ENCODE measurements around the gene OSTF1.

DNA sequence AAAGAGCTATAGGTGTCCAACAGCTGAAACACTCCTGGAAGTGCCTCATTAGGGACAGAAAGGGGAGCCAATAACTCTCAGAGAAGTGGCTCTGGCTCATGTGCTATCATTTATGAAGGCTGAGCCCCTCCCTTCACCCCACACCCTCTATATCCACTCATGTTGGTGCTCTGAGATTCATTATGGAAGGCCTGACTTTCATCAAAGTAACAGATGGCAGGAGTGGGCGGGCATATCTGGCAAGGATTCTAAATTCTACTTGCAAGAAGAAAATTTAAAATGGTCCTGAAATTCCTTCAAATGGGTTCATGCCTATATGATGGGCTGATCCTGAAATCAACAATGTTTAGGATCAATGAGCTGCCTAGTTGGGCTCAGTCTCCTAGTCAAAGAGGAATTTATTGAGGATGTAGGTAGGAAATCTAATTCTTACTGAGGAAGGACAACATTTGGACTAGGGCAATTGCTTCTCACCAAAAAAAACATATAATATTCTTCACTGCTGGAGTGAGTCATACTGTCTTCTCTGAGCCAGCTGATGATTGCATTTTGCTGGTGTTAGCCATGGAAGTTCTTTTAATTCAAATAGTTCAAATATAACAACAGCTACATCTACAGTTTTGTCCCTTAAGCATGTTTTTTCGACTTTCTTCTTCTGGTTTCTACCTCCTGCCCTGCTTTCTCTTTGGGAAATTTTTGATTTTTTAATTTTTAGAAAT, 23.8 kb upstream of the OSTF1 start:
- no peak for TF ChIP-seq POLR2A (IDR thresholded peaks at IDR 0.05)
- TF ChIP-seq, protein P1, sequence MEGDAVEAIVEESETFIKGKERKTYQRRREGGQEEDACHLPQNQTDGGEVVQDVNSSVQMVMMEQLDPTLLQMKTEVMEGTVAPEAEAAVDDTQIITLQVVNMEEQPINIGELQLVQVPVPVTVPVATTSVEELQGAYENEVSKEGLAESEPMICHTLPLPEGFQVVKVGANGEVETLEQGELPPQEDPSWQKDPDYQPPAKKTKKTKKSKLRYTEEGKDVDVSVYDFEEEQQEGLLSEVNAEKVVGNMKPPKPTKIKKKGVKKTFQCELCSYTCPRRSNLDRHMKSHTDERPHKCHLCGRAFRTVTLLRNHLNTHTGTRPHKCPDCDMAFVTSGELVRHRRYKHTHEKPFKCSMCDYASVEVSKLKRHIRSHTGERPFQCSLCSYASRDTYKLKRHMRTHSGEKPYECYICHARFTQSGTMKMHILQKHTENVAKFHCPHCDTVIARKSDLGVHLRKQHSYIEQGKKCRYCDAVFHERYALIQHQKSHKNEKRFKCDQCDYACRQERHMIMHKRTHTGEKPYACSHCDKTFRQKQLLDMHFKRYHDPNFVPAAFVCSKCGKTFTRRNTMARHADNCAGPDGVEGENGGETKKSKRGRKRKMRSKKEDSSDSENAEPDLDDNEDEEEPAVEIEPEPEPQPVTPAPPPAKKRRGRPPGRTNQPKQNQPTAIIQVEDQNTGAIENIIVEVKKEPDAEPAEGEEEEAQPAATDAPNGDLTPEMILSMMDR (IDR thresholded peaks at IDR 0.05): no peak

Data from uterus (tissue), 2 donors.